K562 treated with DMSO at 1 percent for 4 hours (cell line): ENCODE measurements around the gene TRAPPC2. TPM values are rescaled to one million over a fixed set of nuclear protein-coding genes. Genes with fewer than 3 reads are reported as not detected.

Source experiments
- total RNA-seq: library from RNA; unstranded; fragments of 300-600 nt; gene quantifications from 2 replicates; pipeline ENCODE4 v1.2.3, GENCODE V29; 2022; ENCODE audit not compliant: insufficient read depth

TRAPPC2 gene
- total RNA-seq: 5.4 TPM in 2 replicates

GRCh38 chrX:13734278-13735172 lies at the start of gene TRAPPC2, which contains the start of gene OFD1:
TSS of gene TRAPPC2 (minus strand) at chrX:13734620. CDS start at chrX:13719963, 14,657 bp downstream.
TSS of gene OFD1 (plus strand) at chrX:13734748. CDS start at chrX:13735072, 324 bp downstream.

GRCh38 chrX:13688958-13689740 lies 45.3 kb downstream of the TRAPPC2 start, which contains the start of gene RAB9A:
TSS of gene RAB9A (plus strand) at chrX:13689128. CDS start at chrX:13708747, 19,619 bp downstream.

Other genes with a start within 250 kb of the TRAPPC2 start
- gene EGFL6, start 165.0 kb downstream of the TRAPPC2 start, total RNA-seq: not detected in 2 replicates
- gene TCEANC, start 81.5 kb downstream of the TRAPPC2 start, total RNA-seq: 1.5 and 2.9 TPM in 2 replicates
- 9.6 and 19.7 TPM in 2 replicates for gene RAB9A, start 45.5 kb downstream of the TRAPPC2 start, total RNA-seq
- gene OFD1, start 128 bp upstream of the TRAPPC2 start, total RNA-seq: 8.5 and 16.0 TPM in 2 replicates
- gene GPM6B, start 82.5 kb upstream of the TRAPPC2 start, total RNA-seq: 0.31 and 0.49 TPM in 2 replicates